ENCODE data around the gene BBOX1.

- no peak for TF ChIP-seq POLR2A (IDR thresholded peaks at IDR 0.05)
- no peak for TF ChIP-seq POLR2AphosphoS5 (IDR thresholded peaks at IDR 0.05)
Observed at GRCh38 chr11:27173545-27173944, 132.9 kb downstream of the BBOX1 start.

Measured in sigmoid colon (tissue), 4 donors.